ENCODE results near the gene FRMD5.

Gene FRMD5

GRCh38 chr15:43966646-43967045 is 228.4 kb downstream of the FRMD5 start:
- no peak for DNase-seq

GRCh38 chr15:43958861-43959330 is 236.2 kb downstream of the FRMD5 start:
- no peak for DNase-seq

GRCh38 chr15:43957724-43958123 is 237.3 kb downstream of the FRMD5 start:
- no peak for DNase-seq

GRCh38 chr15:43955140-43955539 is 239.9 kb downstream of the FRMD5 start:
- DNase-seq: no peak

- no peak for DNase-seq
Observed at GRCh38 chr15:43954181-43954621, 240.9 kb downstream of the FRMD5 start.

- no peak for DNase-seq
Observed at GRCh38 chr15:43953402-43953801, 241.7 kb downstream of the FRMD5 start.

GRCh38 chr15:43950531-43950930 is 244.5 kb downstream of the FRMD5 start:
- DNase-seq: no peak

GRCh38 chr15:43948691-43949325 is 246.3 kb downstream of the FRMD5 start:
- no peak for DNase-seq

GRCh38 chr15:43943511-43943910 is 251.6 kb downstream of the FRMD5 start:
- DNase-seq: no peak

- DNase-seq: no peak
Observed at GRCh38 chr15:43942194-43942593, 252.9 kb downstream of the FRMD5 start.

GRCh38 chr15:43941555-43941954 is 253.5 kb downstream of the FRMD5 start:
- no peak for DNase-seq

- DNase-seq: no peak
Observed at GRCh38 chr15:43941071-43941470, 254.0 kb downstream of the FRMD5 start.

- DNase-seq: no peak
Observed at GRCh38 chr15:43939070-43939469, 256.0 kb downstream of the FRMD5 start.

GRCh38 chr15:43934480-43934879 is 260.6 kb downstream of the FRMD5 start:
- no peak for DNase-seq

GRCh38 chr15:43932907-43933306 is 262.2 kb downstream of the FRMD5 start:
- no peak for DNase-seq

- no peak for DNase-seq
Observed at GRCh38 chr15:43931790-43932435, 263.2 kb downstream of the FRMD5 start.

GRCh38 chr15:43931119-43931518 is 264.0 kb downstream of the FRMD5 start:
- DNase-seq: no peak

- no peak for DNase-seq
Observed at GRCh38 chr15:43930556-43930955, 264.5 kb downstream of the FRMD5 start.

- no peak for DNase-seq
Observed at GRCh38 chr15:43930079-43930478, 265.0 kb downstream of the FRMD5 start.

- DNase-seq: no peak
Observed at GRCh38 chr15:43928152-43928551, 266.9 kb downstream of the FRMD5 start.

- DNase-seq: no peak
Observed at GRCh38 chr15:43927203-43927602, 267.9 kb downstream of the FRMD5 start.

- DNase-seq: no peak
Observed at GRCh38 chr15:43923553-43923952, 271.5 kb downstream of the FRMD5 start.

- no peak for DNase-seq
Observed at GRCh38 chr15:43922021-43922420, 273.1 kb downstream of the FRMD5 start.

GRCh38 chr15:43920815-43921214 is 274.3 kb downstream of the FRMD5 start:
- DNase-seq: no peak

GRCh38 chr15:43920254-43920600 is 274.8 kb downstream of the FRMD5 start:
- no peak for DNase-seq

Measured in activated CD8-positive, alpha-beta memory T cell treated with anti-CD3 and anti-CD28 coated beads, Interleukin-2, amount 50 U/mL, for 48 hours (primary cell).